NCI-H146 treated with DMSO at 0.1 percent for 48 hours (cell line): ENCODE results near the gene MGRN1.

ENCODE experiments used
- DNase-seq: peaks from one replicate; lab custom pipeline; 2025; ENCODE audit not compliant: unreplicated experiment; lab: John Stamatoyannopoulos, UW

Gene MGRN1

DNA sequence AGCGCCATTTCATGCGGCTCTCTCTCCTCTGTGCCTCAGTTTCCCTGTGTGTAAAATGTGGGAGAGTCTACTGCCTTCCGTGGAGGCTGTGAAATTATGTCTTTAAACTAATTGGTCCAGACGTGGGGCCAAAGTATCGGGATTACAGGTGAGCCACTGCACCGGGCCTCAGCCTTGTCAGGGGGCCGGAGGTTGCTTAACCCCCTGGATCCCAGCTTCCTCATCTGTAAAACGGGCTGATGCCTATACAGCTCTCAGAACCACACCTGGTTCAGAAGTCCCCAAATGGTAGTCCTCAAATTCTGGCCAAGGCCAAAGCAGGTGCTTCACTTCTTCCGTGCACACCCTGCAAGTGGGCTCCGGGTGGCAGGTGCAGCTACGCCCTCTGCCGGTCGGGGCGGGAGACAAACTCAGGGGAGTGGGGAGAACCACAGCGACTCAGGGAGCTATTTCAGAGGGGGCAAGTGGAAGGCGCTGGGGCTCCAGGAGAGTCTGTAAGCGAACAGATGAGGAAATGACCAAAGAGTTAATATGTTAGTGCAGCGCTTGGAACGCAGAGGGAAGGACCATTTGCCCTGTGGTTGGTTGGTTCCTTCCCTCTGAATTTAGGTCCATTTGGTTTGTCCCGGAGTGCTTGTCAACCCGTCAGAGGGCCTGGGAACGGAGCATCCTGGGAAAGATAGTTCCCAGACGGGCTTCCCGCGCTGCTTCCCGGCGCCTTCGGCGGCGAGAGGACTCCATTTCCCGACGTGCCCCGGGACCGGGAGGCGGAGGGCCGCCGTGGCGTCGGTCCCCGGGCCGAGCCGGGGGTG lies at the start of gene MGRN1:
TSS of gene MGRN1 (plus strand) at position 812 of the 812 bp plus-strand sequence. CDS start 135 bp downstream, outside the sequence.
- peak; percentile 97 for DNase-seq

DNA sequence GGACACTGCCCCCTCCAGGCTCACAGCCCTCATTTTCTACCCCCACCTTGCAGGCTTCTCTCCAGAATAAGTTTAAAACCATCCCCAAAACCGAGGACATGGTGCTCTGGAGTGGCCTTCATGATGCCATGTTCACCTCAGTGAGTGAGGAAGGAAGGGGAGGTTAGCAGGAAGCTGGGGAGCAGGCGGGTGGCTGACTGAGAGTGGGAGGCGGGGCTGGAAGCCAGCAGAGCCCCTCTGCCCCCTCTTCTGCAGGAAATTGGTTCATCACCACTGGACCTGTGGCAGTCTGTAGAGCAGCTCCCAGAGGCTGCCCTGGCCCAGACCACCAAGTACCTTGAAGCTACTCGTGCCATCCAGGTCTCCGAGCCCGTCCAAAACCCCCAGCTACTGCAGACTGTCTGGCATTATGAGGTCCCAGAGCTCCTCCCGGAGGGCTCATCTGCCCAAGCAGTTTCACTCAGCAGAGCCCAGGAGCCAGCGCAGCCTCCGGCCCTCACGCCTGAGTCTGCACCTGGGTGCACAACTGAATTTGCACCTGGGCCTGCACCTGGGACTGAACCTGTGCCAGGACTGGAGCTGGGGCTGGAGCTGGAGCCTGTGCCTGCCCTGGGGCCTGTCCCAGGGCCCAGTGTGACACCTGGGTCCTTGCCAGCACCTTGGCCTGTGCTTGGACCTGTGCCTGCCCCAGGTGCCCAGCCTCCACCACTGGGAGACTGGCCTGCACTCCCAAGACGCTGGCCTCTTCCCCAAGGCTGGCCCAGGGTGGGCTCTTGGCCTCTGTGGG lies 49.5 kb upstream of the MGRN1 start:
- DNase-seq, result no peak

- DNase-seq, result no peak
These were observed 48.6 kb upstream of the MGRN1 start for GRCh38 chr16:4576008-4576407.

GRCh38 chr16:4578961-4579530 lies 45.6 kb upstream of the MGRN1 start:
- peak; percentile 90 for DNase-seq

GRCh38 chr16:4580250-4580649 lies 44.4 kb upstream of the MGRN1 start:
- no peak for DNase-seq

GRCh38 chr16:4583906-4584305 lies 40.7 kb upstream of the MGRN1 start:
- no peak for DNase-seq

DNA sequence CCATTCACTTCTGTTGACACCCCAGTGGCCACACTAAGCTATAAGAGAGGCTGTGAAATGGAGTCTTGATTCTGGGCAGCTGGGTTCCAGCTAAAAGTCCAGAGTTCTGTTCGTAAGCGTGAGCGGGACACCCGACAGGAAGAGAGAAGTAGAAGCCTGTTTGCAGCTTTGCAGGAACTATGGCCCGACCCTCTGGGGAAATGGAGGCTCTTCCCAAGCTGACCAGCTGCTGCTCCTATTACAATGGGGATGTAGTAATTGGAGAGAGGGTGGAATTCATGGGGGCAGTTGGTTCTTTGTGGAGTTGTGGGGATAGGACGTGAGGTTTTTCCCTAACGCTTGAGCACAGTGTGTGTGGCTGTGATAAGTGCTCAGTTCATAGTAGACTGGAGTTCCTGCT lies 38.3 kb upstream of the MGRN1 start:
- DNase-seq, result no peak

- DNase-seq, result no peak
These were observed 36.2 kb upstream of the MGRN1 start for GRCh38 chr16:4588386-4588785.

- no peak for DNase-seq
These were observed 35.7 kb upstream of the MGRN1 start for GRCh38 chr16:4588961-4589360.

- DNase-seq, result no peak
These were observed 33.4 kb upstream of the MGRN1 start for GRCh38 chr16:4591191-4591590.

GRCh38 chr16:4591706-4592470 lies 32.7 kb upstream of the MGRN1 start:
- DNase-seq, result no peak

GRCh38 chr16:4593086-4593485 lies 31.5 kb upstream of the MGRN1 start:
- DNase-seq, result peak; percentile 97

- DNase-seq, result no peak
These were observed 29.9 kb upstream of the MGRN1 start for GRCh38 chr16:4594433-4595410.

DNA sequence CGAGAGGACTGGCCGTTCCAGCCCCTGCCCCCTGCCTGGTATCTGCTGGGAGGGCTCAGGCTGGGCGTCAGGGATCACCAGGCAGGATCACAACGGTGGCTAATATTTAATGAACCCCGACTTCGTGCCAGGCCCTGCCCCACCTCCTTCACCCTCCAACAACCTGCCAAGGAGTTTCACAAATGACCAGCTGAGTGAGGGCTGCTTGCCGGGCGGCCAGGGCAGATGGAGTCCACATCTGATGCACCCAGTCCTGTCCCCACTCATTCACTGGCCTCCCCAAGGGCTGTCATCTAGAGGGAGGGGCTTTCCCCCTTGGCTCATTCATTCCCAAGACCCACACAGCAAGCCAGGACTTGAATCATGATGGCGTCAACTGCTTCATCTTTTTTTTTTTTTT lies 27.5 kb upstream of the MGRN1 start:
- DNase-seq, result no peak

GRCh38 chr16:4599037-4599436 lies 25.6 kb upstream of the MGRN1 start:
- no peak for DNase-seq

DNA sequence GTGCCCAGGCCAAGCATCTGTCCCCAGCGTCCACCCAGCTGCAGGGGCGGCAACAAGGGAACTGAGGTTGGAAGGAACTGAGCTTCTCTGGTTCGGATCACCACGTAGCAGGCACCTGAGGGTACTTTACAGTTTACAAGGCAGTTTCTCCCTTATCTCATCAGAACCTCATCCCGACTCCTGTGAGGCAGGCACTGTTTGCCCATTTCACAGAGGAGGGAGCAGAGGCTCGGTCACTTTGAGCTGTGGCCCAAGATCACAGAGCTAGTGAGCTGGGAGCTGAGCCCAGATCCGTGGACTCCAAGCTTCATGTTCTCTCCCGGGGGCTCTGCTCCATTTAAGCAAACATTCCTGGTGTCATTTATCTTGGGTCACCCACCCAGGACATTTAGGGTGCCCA lies 25.1 kb upstream of the MGRN1 start:
- DNase-seq, result no peak

DNA sequence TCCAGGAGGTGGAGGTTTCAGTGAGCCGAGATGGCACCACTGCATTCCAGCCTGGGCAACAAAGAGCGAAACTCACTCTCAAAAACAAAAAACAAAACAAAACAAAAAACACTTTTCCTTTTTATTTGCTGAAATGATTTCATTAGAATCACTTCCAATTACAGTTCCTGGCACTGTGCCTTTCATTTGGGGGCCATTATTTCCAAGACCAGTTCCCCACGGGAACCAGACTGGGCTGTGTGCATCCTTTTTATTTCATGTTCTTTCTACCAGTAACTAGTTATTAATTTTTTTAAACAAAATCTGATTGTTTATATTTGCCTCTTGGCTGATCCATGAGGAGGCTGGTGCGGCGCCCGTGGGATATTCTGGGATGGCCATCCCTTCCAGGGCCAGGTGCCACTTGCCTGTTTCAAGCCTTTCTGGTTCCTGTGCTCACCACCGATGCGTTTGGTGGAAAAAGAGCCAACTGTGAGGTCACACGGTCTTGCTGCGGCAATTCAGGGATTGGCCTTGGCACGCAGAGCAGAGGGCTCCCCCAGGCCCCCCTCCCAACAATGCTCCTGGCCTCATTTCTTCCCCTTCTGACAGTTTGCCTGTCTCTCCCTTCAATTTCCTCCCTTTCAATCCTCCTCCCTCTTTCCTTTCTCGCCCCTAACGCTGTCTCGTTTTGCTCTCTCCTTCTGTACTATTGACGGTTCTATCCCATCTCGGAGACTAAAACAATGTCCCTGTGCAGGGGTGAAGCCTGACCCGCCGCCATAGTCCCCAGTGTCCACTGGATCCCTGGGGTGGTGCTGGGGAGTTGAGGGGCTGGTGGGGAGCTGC lies 23.4 kb upstream of the MGRN1 start:
- no peak for DNase-seq

DNA sequence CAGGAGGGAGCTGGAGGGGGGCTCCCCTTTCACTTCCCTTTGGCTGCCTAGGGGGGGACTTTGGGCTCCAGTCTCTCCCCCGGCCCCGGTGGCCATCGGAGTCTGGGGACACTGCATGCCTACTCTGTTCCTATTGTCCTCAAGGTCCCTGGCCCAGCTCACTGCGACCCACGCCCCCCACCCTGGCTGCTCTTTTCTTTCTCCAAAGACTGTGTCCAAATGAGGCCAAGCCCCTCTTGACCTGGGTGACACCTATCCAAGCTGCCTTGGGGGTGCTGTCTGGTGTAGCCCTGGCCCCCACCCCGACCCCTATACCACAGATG lies 22.8 kb upstream of the MGRN1 start:
- DNase-seq, result no peak

DNA sequence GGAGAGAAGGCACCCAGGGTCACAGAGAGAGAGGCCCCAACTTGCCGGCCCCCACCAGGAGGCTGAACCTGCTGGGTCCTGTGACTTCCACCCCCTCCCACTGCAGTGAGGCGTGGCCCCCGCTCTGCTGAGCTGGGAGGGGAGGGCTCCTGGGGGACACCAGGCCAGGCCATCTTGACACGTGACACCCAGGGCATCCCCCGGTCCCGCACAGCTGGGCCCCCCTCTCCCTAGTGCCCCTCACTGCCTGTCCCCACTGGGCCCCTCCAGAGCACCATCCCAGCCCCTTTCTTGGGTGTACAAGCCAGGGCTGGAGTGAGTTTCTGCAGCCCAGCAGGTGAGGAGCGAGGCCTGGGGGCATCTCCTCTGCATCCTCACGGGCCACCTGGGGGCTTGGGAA lies 22.3 kb upstream of the MGRN1 start:
- no peak for DNase-seq
